Astrocyte (in vitro differentiated cells and primary cell): ENCODE results near the gene ZNF526.

Experiments
- CTCF ChIP-seq: IDR thresholded peaks from 2 replicates; pipeline ENCODE4 v1.5.1; 2011; ENCODE audit warnings: low read depth, mild to moderate bottlenecking, inconsistent platforms, low read length, moderate library complexity; ENCODE audit not compliant: insufficient read depth
- EZH2 ChIP-seq: IDR thresholded peaks from 2 replicates; pipeline ENCODE4 v1.6.1; 2012; ENCODE audit warnings: mild to moderate bottlenecking, low read length, inconsistent platforms; ENCODE audit not compliant: insufficient read depth

DNA sequence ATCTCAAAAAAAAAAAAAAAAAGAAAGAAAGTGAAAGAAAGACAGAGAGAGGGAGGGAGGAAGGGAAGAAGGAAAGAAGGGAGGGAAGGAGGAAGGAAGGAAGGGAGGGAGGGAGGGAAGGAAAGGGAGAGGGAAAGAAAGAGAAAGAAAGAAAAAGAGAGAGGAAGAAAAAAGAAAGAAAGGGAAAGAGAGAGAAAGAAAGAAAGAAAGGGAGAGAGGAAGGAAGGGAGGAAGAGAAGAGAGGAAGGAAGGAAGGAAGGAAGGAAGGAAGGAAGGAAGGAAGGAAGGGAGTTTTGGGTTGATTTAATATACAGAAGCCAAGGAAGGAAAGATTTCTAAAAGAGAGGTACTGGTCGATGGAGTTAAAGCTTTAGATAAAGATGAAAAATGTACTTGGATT lies 31.4 kb upstream of the ZNF526 start:
- TF ChIP-seq CTCF = no peak
- TF ChIP-seq EZH2 = no peak
